ENCODE results near the gene FHOD3.

FHOD3 gene

GRCh38 chr18:36295880-36296301 is 1.6 kb upstream of the FHOD3 start:
- no peak for TF ChIP-seq CREB1 (IDR thresholded peaks at IDR 0.05; ENCODE audit: low read depth)
- TF ChIP-seq TEAD4 (IDR thresholded peaks at IDR 0.05) = no peak
- TF ChIP-seq MAX (IDR thresholded peaks at IDR 0.05) = no peak
- no peak for TF ChIP-seq FOXM1 (IDR thresholded peaks at IDR 0.05; ENCODE audit: borderline replicate concordance, low read depth)
- no peak for TF ChIP-seq TAF1 (IDR thresholded peaks at IDR 0.05; ENCODE audit: low read depth)
- no peak for TF ChIP-seq NFIC (IDR thresholded peaks at IDR 0.05)
- TF ChIP-seq YY1 (IDR thresholded peaks at IDR 0.05; ENCODE audit: low read depth) = no peak
- no peak for TF ChIP-seq ZBTB7A (IDR thresholded peaks at IDR 0.05; ENCODE audit: low read depth)
- no peak for TF ChIP-seq TCF12 (IDR thresholded peaks at IDR 0.05; ENCODE audit: low read depth)
- TF ChIP-seq RAD21 (IDR thresholded peaks at IDR 0.05; ENCODE audit: low read depth) = no peak
- no peak for TF ChIP-seq EP300 (IDR thresholded peaks at IDR 0.05; ENCODE audit: borderline replicate concordance)
- TF ChIP-seq REST (IDR thresholded peaks at IDR 0.05; ENCODE audit: low read depth) = no peak
- no peak for TF ChIP-seq USF1 (IDR thresholded peaks at IDR 0.05)
- TF ChIP-seq EGR1 (IDR thresholded peaks at IDR 0.05) = no peak
- no peak for TF ChIP-seq CEBPB (IDR thresholded peaks at IDR 0.05)

- no peak for TF ChIP-seq EGR1 (IDR thresholded peaks at IDR 0.05)
- TF ChIP-seq ZBTB7A (IDR thresholded peaks at IDR 0.05; ENCODE audit: low read depth) = peak; percentile 59; the same call in 1 of the 2 replicates
- no peak for TF ChIP-seq CREB1 (IDR thresholded peaks at IDR 0.05; ENCODE audit: low read depth)
- TF ChIP-seq RAD21 (IDR thresholded peaks at IDR 0.05; ENCODE audit: low read depth) = peak; percentile 48
- TF ChIP-seq YY1 (IDR thresholded peaks at IDR 0.05; ENCODE audit: low read depth) = no peak
These were observed 680 bp upstream of the FHOD3 start for GRCh38 chr18:36296650-36297416.

- TF ChIP-seq FOXM1 (IDR thresholded peaks at IDR 0.05; ENCODE audit: borderline replicate concordance, low read depth) (no peak), TCF12 (IDR thresholded peaks at IDR 0.05; ENCODE audit: low read depth) (no peak), TAF1 (IDR thresholded peaks at IDR 0.05; ENCODE audit: low read depth) (no peak), EGR1 (IDR thresholded peaks at IDR 0.05) (no peak), NFIC (IDR thresholded peaks at IDR 0.05) (no peak)
These were observed 721 bp downstream of the FHOD3 start for GRCh38 chr18:36298126-36298741.

GRCh38 chr18:36299015-36299414 is 1.5 kb downstream of the FHOD3 start:
- TF ChIP-seq MAX (IDR thresholded peaks at IDR 0.05) = no peak
- TF ChIP-seq RAD21 (IDR thresholded peaks at IDR 0.05; ENCODE audit: low read depth) = no peak
- no peak for TF ChIP-seq TEAD4 (IDR thresholded peaks at IDR 0.05)
- TF ChIP-seq TAF1 (IDR thresholded peaks at IDR 0.05; ENCODE audit: low read depth) = no peak
- TF ChIP-seq TCF12 (IDR thresholded peaks at IDR 0.05; ENCODE audit: low read depth) = no peak
- no peak for TF ChIP-seq EP300 (IDR thresholded peaks at IDR 0.05; ENCODE audit: borderline replicate concordance)
- TF ChIP-seq EGR1 (IDR thresholded peaks at IDR 0.05) = no peak
- no peak for TF ChIP-seq FOXM1 (IDR thresholded peaks at IDR 0.05; ENCODE audit: borderline replicate concordance, low read depth)
- TF ChIP-seq YY1 (IDR thresholded peaks at IDR 0.05; ENCODE audit: low read depth) = no peak
- no peak for TF ChIP-seq NFIC (IDR thresholded peaks at IDR 0.05)
- TF ChIP-seq ZBTB7A (IDR thresholded peaks at IDR 0.05; ENCODE audit: low read depth) = no peak
- TF ChIP-seq CREB1 (IDR thresholded peaks at IDR 0.05; ENCODE audit: low read depth) = no peak
- TF ChIP-seq CEBPB (IDR thresholded peaks at IDR 0.05) = no peak
- TF ChIP-seq USF1 (IDR thresholded peaks at IDR 0.05) = no peak
- TF ChIP-seq REST (IDR thresholded peaks at IDR 0.05; ENCODE audit: low read depth) = no peak

GRCh38 chr18:36300211-36300610 is 2.7 kb downstream of the FHOD3 start:
- no peak for TF ChIP-seq EGR1 (IDR thresholded peaks at IDR 0.05)

GRCh38 chr18:36301884-36302283 is 4.4 kb downstream of the FHOD3 start:
- TF ChIP-seq TEAD4 (IDR thresholded peaks at IDR 0.05) (no peak), NFIC (IDR thresholded peaks at IDR 0.05) (no peak), MAX (IDR thresholded peaks at IDR 0.05) (no peak), USF1 (IDR thresholded peaks at IDR 0.05) (no peak), TCF12 (IDR thresholded peaks at IDR 0.05; ENCODE audit: low read depth) (no peak), TAF1 (IDR thresholded peaks at IDR 0.05; ENCODE audit: low read depth) (no peak), CREB1 (IDR thresholded peaks at IDR 0.05; ENCODE audit: low read depth) (no peak), RAD21 (IDR thresholded peaks at IDR 0.05; ENCODE audit: low read depth) (no peak), EP300 (IDR thresholded peaks at IDR 0.05; ENCODE audit: borderline replicate concordance) (no peak)

Measured in Ishikawa (cell line).